MM.1S (cell line): ENCODE measurements around the gene ONECUT1.
A peak's percentile ranks its signal among the peaks of the same experiment; 100 is the strongest.

Experiments
- DNase-seq: peaks from one replicate; pipeline ENCODE4 v3.0.0-alpha.2; 2015
- H2AFZ ChIP-seq: fragments of 300-600 bp; sonication (generic); 2 replicates; pipeline ENCODE4 v1.6.0; 2016; ENCODE audit warnings: antibody characterized with exemption, low read length
- H3F3A ChIP-seq: fragments of 300-600 bp; sonication (generic); 2 replicates; pipeline ENCODE4 v1.6.1; 2016; ENCODE audit warnings: mild to moderate bottlenecking, antibody characterized with exemption, low read length, moderate library complexity, mixed read lengths; ENCODE audit not compliant: insufficient read depth
- H3K27ac ChIP-seq: fragments of 300-600 bp; sonication (generic); 2 replicates; pipeline ENCODE4 v1.5.1; 2016; ENCODE audit warnings: mild to moderate bottlenecking, low read length
- H3K27me3 ChIP-seq: fragments of 300-600 bp; sonication (generic); replicated peaks from 2 replicates; pipeline ENCODE4 v1.6.0; 2016; ENCODE audit warnings: low read length; ENCODE audit not compliant: insufficient read depth
- H3K36me3 ChIP-seq: fragments of 300-600 bp; sonication (generic); replicated peaks from 2 replicates; pipeline ENCODE4 v1.6.1; 2016; ENCODE audit warnings: mild to moderate bottlenecking, low read length, mixed read lengths; ENCODE audit not compliant: insufficient read depth
- H3K4me1 ChIP-seq: fragments of 300-600 bp; sonication (generic); 2 replicates; pipeline ENCODE4 v1.6.1; 2016; ENCODE audit warnings: low read length, mixed read lengths
- H3K4me2 ChIP-seq: fragments of 300-600 bp; sonication (generic); 2 replicates; pipeline ENCODE4 v1.6.0; 2016; ENCODE audit warnings: low read depth, low read length
- H3K4me3 ChIP-seq: fragments of 300-600 bp; sonication (generic); 2 replicates; pipeline ENCODE4 v1.5.1; 2016; ENCODE audit warnings: low read length, mixed read lengths
- H3K79me2 ChIP-seq: fragments of 300-600 bp; sonication (generic); 2 replicates; pipeline ENCODE4 v1.6.1; 2016; ENCODE audit warnings: mixed run types, low read length, mixed read lengths
- H3K9ac ChIP-seq: fragments of 300-600 bp; sonication (generic); 2 replicates; pipeline ENCODE4 v1.6.1; 2016; ENCODE audit warnings: low read length, mixed read lengths
- H3K9me2 ChIP-seq: fragments of 300-600 bp; sonication (generic); replicated peaks from 2 replicates; pipeline ENCODE4 v1.6.1; 2016; ENCODE audit warnings: mild to moderate bottlenecking, low read length, mixed read lengths; ENCODE audit not compliant: insufficient read depth
- H3K9me3 ChIP-seq: fragments of 300-600 bp; sonication (generic); replicated peaks from 2 replicates; pipeline ENCODE4 v1.6.1; 2016; ENCODE audit warnings: mild to moderate bottlenecking, low read length, mixed read lengths; ENCODE audit not compliant: insufficient read depth
- H4K20me1 ChIP-seq: fragments of 300-600 bp; sonication (generic); 2 replicates; pipeline ENCODE4 v1.6.1; 2016; ENCODE audit warnings: mild to moderate bottlenecking, low read length, moderate library complexity, mixed read lengths; ENCODE audit not compliant: insufficient read depth
- CTCF ChIP-seq: fragments of 300-600 bp; sonication (generic); IDR thresholded peaks from 2 replicates; pipeline ENCODE4 v1.5.1; 2016; ENCODE audit warnings: antibody characterized with exemption, low read length, mixed read lengths
- EZH2 ChIP-seq: fragments of 300-600 bp; sonication (generic); optimal IDR thresholded peaks from 2 replicates; pipeline ENCODE3; 2017; ENCODE audit warnings: low read depth, mild to moderate bottlenecking, antibody characterized with exemption, low read length, mixed read lengths
- EZH2phosphoT487 ChIP-seq: fragments of 300-600 bp; sonication (generic); IDR thresholded peaks from 2 replicates; pipeline ENCODE4 v1.6.1; 2018; ENCODE audit warnings: antibody characterized with exemption, low read length

Gene ONECUT1

GRCh38 chr15:52798529-52799101 is 8.5 kb upstream of the ONECUT1 start:
- no peak overlapping the region for H2AFZ ChIP-seq

GRCh38 chr15:52797625-52798501 is 7.7 kb upstream of the ONECUT1 start:
- TF ChIP-seq EZH2 = no peak
- TF ChIP-seq CTCF = no peak
- TF ChIP-seq EZH2phosphoT487 = no peak
- no peaks in the 10 kb centered on the region for H3K9me3 ChIP-seq
- no peaks in the 10 kb centered on the region for H4K20me1 ChIP-seq
- H3K27me3 ChIP-seq = peaks cover 81% of the 10 kb centered on the region
- peak overlapping the region; percentile 52 for H3K4me2 ChIP-seq
- 0 out of 2 replicates have a peak, but pooled peaks cover under 1% of the 10 kb centered on the region for H3F3A ChIP-seq
- H3K4me3 ChIP-seq = no peak overlapping the region
- H3K9me2 ChIP-seq = no peaks in the 10 kb centered on the region
- H3K27ac ChIP-seq = no peak overlapping the region
- DNase-seq = no peak
- H3K9ac ChIP-seq = no peak overlapping the region
- no peaks in the 10 kb centered on the region for H3K4me1 ChIP-seq
- H3K36me3 ChIP-seq = no peaks in the 10 kb centered on the region
- H3K79me2 ChIP-seq = no peaks in the 10 kb centered on the region
- no peak overlapping the region for H2AFZ ChIP-seq

More at GRCh38 chr15:52798529-52799101, 8.5 kb upstream of the ONECUT1 start:
- no peak for DNase-seq
- Histone ChIP-seq H3F3A (0 out of 2 replicates have a peak, but pooled peaks cover 4% of the 10 kb centered on the region), H3K27me3 (peaks cover 83% of the 10 kb centered on the region), H4K20me1 (no peaks in the 10 kb centered on the region), H3K4me1 (no peaks in the 10 kb centered on the region), H3K9ac (no peak overlapping the region), H3K79me2 (no peaks in the 10 kb centered on the region), H3K27ac (no peak overlapping the region), H3K9me3 (no peaks in the 10 kb centered on the region), H3K4me3 (no peak overlapping the region), H3K36me3 (no peaks in the 10 kb centered on the region), H3K9me2 (no peaks in the 10 kb centered on the region), H3K4me2 (peak overlapping the region; percentile 52; the same call in 1 of the 2 replicates)
- no peak for TF ChIP-seq EZH2phosphoT487
- no peak for TF ChIP-seq EZH2
- no peak for TF ChIP-seq CTCF

- no peak for DNase-seq
- H3K9ac ChIP-seq = no peak overlapping the region
- H3K9me2 ChIP-seq = no peaks in the 10 kb centered on the region
- no peaks in the 10 kb centered on the region for H3K36me3 ChIP-seq
- H3K27me3 ChIP-seq = peaks cover 85% of the 10 kb centered on the region
- H3K4me2 ChIP-seq = no peak overlapping the region
- H3K4me1 ChIP-seq = no peaks in the 10 kb centered on the region
- H2AFZ ChIP-seq = no peak overlapping the region
- TF ChIP-seq EZH2 = no peak
- no peak overlapping the region for H3K27ac ChIP-seq
- H3K9me3 ChIP-seq = no peaks in the 10 kb centered on the region
- H3K4me3 ChIP-seq = no peak overlapping the region
- no peaks in the 10 kb centered on the region for H3K79me2 ChIP-seq
- no peaks in the 10 kb centered on the region for H3F3A ChIP-seq
- no peaks in the 10 kb centered on the region for H4K20me1 ChIP-seq
These were observed 6.8 kb upstream of the ONECUT1 start for GRCh38 chr15:52796753-52797520.
